Measurements from ENCODE around the gene IL24. TPM values are rescaled to one million over a fixed set of nuclear protein-coding genes. Genes with fewer than 3 reads are reported as not detected.

Gene IL24
- total RNA-seq, 4 donors from 2014 or later: not detected

DNA sequence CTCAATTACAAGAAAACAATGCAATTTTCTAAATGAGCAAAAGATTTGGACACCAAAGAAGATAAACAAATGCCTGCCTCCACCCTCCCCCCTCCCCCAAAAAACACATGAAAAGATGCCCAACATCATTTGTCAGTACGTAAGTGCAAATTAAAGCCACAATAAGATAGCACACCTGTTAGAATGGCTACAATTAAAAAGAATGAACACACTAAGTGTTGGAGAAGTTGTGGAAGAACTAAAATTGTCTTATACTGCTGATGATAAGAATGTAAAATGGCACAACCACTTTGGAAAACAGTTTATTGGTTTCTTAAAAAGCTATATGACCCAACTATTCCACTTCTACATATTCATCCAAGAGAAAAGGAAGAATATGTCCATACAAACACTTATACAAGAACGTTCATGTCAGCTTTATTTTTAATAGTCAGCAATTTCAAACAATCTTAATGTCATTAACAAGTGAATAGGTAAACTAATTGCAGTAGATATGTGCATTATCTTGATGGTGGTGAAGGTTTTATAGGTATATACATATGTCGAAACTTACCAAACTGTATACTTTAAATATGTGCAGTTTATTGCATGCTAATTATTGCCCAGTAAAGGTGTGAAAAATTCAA is 21.4 kb upstream of the IL24 start:
- Histone ChIP-seq H3K27ac (no peak overlapping the region), H3K27me3 (no peaks in the 10 kb centered on the region), H3K36me3 (no peaks in the 10 kb centered on the region), H3K9me3 (peaks cover 11 to 15% of the 10 kb centered on the region in 2 donors), H3K4me3 (no peak overlapping the region), H3K4me1 (no peaks in the 10 kb centered on the region)
- intact Hi-C loops (cut with DNase I; ENCODE audit: low total_unique reads): no loop called here
- in situ Hi-C loops (cut with MboI; ENCODE audit: low pct_ligation_motif_present in 1 of 4, low pct_unique_long_range_greater_than_20kb in 1 of 4, low sequenced_read_pairs in 3 of 4): no loop called here
- TF ChIP-seq EP300 (IDR thresholded peaks at IDR 0.05; ENCODE audit: low read depth) (no peak), POLR2AphosphoS5 (IDR thresholded peaks at IDR 0.05) (no peak), POLR2A (IDR thresholded peaks at IDR 0.05) (no peak)
- TF ChIP-seq, protein P1, sequence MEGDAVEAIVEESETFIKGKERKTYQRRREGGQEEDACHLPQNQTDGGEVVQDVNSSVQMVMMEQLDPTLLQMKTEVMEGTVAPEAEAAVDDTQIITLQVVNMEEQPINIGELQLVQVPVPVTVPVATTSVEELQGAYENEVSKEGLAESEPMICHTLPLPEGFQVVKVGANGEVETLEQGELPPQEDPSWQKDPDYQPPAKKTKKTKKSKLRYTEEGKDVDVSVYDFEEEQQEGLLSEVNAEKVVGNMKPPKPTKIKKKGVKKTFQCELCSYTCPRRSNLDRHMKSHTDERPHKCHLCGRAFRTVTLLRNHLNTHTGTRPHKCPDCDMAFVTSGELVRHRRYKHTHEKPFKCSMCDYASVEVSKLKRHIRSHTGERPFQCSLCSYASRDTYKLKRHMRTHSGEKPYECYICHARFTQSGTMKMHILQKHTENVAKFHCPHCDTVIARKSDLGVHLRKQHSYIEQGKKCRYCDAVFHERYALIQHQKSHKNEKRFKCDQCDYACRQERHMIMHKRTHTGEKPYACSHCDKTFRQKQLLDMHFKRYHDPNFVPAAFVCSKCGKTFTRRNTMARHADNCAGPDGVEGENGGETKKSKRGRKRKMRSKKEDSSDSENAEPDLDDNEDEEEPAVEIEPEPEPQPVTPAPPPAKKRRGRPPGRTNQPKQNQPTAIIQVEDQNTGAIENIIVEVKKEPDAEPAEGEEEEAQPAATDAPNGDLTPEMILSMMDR (IDR thresholded peaks at IDR 0.05): no peak
- no peak for DNase-seq
- 76 to 81% methylated on average over 3 of the region's 3 CpGs for WGBS, 2 donors (ENCODE audit: low coverage in 1 of 2)

GRCh38 chr1:206878456-206878855 is 18.8 kb upstream of the IL24 start:
- TF ChIP-seq POLR2AphosphoS5 (IDR thresholded peaks at IDR 0.05): no peak
- TF ChIP-seq, protein P1 (IDR thresholded peaks at IDR 0.05): no peak
- no peaks in the 10 kb centered on the region for H3K4me1 ChIP-seq
- H3K27ac ChIP-seq: no peak overlapping the region
- H3K27me3 ChIP-seq: no peaks in the 10 kb centered on the region
- in situ Hi-C loops (cut with MboI; ENCODE audit: low pct_ligation_motif_present in 1 of 4, low pct_unique_long_range_greater_than_20kb in 1 of 4, low sequenced_read_pairs in 3 of 4) (no loop called here), intact Hi-C loops (cut with DNase I; ENCODE audit: low total_unique reads) (no loop called here)
- DNase-seq: no peak
- H3K4me3 ChIP-seq: no peak overlapping the region
- H3K36me3 ChIP-seq: no peaks in the 10 kb centered on the region
- H3K9me3 ChIP-seq: peaks cover 11 to 15% of the 10 kb centered on the region in 2 donors

- no peaks in the 10 kb centered on the region for H3K4me1 ChIP-seq
- H3K36me3 ChIP-seq: no peaks in the 10 kb centered on the region
- DNase-seq: no peak
- H3K4me3 ChIP-seq: no peak overlapping the region
- H3K9me3 ChIP-seq: peaks cover 11 to 15% of the 10 kb centered on the region in 2 donors
- in situ Hi-C loops (cut with MboI; ENCODE audit: low pct_ligation_motif_present in 1 of 4, low pct_unique_long_range_greater_than_20kb in 1 of 4, low sequenced_read_pairs in 3 of 4) (no loop called here), intact Hi-C loops (cut with DNase I; ENCODE audit: low total_unique reads) (no loop called here)
- no peaks in the 10 kb centered on the region for H3K27me3 ChIP-seq
- no peak for TF ChIP-seq EP300 (IDR thresholded peaks at IDR 0.05; ENCODE audit: low read depth)
- no peak for TF ChIP-seq POLR2A (IDR thresholded peaks at IDR 0.05)
- TF ChIP-seq, protein P1 (IDR thresholded peaks at IDR 0.05): no peak
- no peak for TF ChIP-seq POLR2AphosphoS5 (IDR thresholded peaks at IDR 0.05)
- 68 to 77% methylated on average over 3 of the region's 3 CpGs for WGBS, 2 donors (ENCODE audit: low coverage in 1 of 2)
- H3K27ac ChIP-seq: no peak overlapping the region
Observed at GRCh38 chr1:206880314-206880713, 16.9 kb upstream of the IL24 start.

- DNase-seq: no peak
- no peak overlapping the region for H3K27ac ChIP-seq
- intact Hi-C loops (cut with DNase I; ENCODE audit: low total_unique reads) (no loop called here), in situ Hi-C loops (cut with MboI; ENCODE audit: low pct_ligation_motif_present in 1 of 4, low pct_unique_long_range_greater_than_20kb in 1 of 4, low sequenced_read_pairs in 3 of 4) (no loop called here)
- H3K27me3 ChIP-seq: no peaks in the 10 kb centered on the region
- H3K9me3 ChIP-seq: peaks cover 11 to 12% of the 10 kb centered on the region in 2 donors
- 65 to 70% methylated on average over 3 of the region's 3 CpGs for WGBS, 2 donors (ENCODE audit: low coverage in 1 of 2)
- H3K36me3 ChIP-seq: no peaks in the 10 kb centered on the region
- TF ChIP-seq, protein P1 (IDR thresholded peaks at IDR 0.05): peak in 1 of 5 experiments; percentile 11
- no peak for TF ChIP-seq POLR2A (IDR thresholded peaks at IDR 0.05)
- H3K4me3 ChIP-seq: no peak overlapping the region
- H3K4me1 ChIP-seq: no peaks in the 10 kb centered on the region
Observed at GRCh38 chr1:206882555-206882954, 14.7 kb upstream of the IL24 start.
